NCI-H2081 (cell line): ENCODE measurements around the gene EVA1A.
A peak's percentile ranks its signal among the peaks of the same experiment; 100 is the strongest.
"Not testable (repeated sequence)": the region's sequence is repeated elsewhere in the genome, so short reads cannot be mapped to it uniquely, and the experiment has no call there.

ENCODE experiments used
- DNase-seq, 2 experiments: peaks; one replicate each; lab custom pipeline; 2025; lab: John Stamatoyannopoulos, UW

EVA1A gene

DNA sequence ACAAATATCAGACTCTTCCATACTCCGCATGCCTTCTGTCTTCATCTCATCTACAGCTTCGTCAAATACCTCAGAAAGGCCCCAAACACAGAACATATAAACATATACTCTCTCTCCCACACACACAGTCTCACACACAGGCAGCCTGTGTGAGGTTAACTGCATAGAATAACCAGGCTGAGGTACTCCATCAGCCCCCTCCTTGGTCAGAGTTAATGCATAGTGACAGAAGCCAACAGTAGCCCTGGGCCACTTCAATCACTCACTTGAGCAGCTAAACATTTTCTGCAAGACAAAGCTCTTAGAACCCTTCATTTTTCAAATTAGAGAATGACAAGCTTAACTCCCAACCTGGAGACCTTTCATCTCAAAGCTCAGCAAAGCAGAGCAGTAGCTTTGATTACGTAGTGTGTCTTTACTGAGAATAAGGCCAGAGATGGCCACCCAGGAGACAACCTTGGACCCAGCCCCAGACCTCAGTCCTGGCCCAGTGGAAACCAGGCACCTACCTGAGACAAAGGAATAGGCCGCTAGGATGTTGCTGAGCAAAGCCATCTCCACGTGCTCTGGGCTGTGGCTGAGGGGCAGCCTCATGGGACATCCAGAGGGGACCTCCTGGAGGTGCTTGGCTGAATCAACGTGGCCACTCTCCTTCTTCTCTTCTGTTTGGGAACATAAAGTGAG lies 43.0 kb downstream of the EVA1A start:
- DNase-seq, result no peak

DNA sequence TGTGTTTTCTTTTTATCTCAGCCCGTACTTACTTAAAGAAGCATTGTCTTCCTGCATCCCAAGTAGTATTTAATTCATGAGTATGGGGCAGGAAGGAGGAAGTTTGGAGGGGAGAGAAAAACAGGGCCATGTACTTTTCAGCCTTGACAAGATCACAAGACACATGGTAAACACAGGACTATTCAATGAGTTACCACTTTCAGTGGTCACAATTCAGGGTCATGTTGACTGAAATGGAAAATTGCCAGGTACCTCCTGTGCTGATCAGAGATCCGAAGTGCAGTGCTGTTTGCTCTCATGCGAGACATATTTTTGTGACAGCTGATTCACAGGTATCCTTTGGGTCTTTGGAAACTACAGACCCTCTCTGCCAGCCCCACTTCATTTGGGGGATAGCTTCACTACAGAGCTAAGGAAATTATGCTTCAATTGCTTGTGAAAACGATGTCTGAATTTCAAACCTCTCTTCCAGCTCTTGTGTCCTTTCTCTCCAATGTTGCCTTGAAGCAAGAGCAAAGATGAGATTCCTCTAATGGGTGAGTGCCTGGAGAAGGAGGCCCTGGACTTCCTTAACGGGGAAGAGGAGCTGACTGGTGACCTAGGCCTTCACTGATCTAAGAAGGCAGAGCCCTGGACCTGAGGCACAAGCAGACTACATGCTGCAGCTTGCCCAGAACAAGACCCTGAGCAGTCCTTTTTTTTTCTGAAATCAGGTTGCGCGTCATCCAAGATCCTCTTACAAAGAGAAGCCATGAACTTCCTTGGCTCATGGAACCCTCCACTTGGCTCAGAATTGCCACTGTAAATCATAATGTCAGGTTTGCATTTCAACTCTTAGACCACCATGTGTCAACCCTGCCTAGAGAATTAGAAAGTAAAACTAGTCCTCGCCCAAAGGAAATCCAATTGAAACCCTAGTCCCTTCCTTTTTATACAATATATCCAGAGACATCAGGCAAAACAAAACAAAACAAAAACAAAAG lies 44.1 kb downstream of the EVA1A start:
- peak; percentile 37 to 80 for DNase-seq

DNA sequence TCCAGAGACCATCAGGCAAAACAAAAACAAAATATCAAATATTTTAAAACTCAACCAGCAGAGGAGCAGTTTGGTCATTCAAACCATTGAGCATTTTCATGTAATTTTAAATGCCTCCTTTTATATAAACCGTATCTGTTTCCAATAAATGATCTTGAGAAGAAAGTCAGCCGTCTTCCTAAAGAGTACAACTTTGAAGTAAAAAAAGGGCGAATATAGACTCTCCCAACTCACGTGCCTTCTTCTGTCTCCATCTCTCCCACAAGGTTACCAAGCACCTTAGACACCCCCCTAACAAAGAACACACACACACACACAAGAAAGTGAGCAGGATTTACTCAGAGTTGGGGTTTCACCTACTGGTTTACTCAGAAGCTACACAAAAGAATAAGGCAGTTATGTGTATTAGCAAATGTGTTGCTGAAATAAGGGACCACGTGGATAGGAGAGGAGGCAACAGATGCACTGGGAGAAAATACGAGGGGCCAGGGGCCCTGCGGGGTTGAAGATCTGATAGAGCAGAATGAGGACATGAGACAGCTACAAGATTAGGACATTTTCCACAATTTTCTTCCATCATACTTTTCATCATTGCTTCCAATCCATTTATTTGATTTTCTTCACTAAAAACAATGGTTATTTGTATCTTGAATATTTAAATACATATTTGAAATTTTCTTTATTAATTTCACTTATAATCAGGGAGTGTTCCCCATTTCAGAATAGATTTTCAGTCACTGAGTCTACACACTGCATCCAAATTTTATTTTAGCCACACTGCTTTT lies 45.0 kb downstream of the EVA1A start:
- no peak for DNase-seq

- DNase-seq, result no peak
These were observed 47.0 kb downstream of the EVA1A start for GRCh38 chr2:75513616-75514170.

GRCh38 chr2:75512455-75513212 lies 48.1 kb downstream of the EVA1A start:
- no peak for DNase-seq

- DNase-seq, result no peak
These were observed 54.5 kb downstream of the EVA1A start for GRCh38 chr2:75506101-75506697.

GRCh38 chr2:75505012-75505411 lies 55.7 kb downstream of the EVA1A start:
- DNase-seq, result no peak

GRCh38 chr2:75503048-75503607 lies 57.6 kb downstream of the EVA1A start:
- peak in 1 of 2 experiments; percentile 19 for DNase-seq

GRCh38 chr2:75500633-75501032 lies 60.1 kb downstream of the EVA1A start:
- DNase-seq, result peak; percentile 74 to 88

DNA sequence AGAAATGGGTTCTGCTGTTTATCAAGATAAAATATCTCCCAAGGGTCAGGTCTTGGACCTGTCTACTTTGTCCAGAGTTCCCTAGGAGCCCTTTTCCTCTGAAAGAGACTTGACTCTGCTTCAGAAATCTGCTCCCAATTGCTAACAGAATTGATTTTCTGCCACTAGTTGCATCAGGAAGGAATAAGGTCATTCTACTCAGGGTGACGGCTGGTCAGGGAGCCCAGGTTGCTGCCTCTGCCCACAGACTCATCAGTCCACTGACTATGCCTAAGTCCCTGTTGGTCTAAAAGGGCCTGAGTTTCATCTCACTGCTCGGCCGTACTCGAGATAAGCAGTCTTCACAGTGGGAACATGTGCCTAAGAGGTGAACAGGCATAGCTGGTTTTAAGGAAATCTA lies 61.2 kb downstream of the EVA1A start:
- no peak for DNase-seq

GRCh38 chr2:75498907-75499306 lies 61.8 kb downstream of the EVA1A start:
- no peak for DNase-seq

GRCh38 chr2:75497256-75497655 lies 63.5 kb downstream of the EVA1A start:
- no peak for DNase-seq

- DNase-seq, result peak in 1 of 2 experiments; percentile 37
These were observed 64.9 kb downstream of the EVA1A start for GRCh38 chr2:75495862-75496261.

DNA sequence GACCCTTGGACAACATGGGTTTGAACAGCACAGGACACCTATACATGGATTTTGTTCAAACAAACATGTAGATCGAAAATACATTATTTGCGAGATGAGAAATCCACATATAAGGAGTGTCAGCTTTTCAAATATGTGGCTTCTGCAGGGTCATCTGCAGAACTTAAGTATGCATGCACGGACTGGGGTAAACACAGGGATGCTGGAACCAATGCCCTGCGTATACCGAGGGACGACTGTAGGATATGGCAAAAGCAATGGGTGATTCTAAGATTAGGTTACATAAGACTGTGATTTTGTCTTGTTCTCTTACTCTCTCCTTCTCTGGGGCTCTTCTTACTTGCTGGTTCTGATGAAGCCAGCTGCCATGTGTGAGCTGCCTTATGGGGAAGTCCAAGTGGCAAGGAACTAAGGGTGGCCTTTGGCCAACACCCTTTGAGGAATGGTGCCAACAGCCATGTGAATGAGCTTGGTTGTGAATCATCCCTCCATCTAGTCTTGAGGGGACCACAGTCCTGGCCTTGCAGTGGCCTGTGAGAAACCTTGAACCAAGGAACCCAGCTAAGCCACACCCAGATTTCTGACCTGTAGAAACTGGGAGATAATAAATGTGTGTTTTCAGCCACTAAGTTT lies 66.5 kb downstream of the EVA1A start:
- DNase-seq, result no peak

GRCh38 chr2:75493230-75493629 lies 67.5 kb downstream of the EVA1A start:
- no peak for DNase-seq

GRCh38 chr2:75491129-75491753 lies 69.5 kb downstream of the EVA1A start:
- DNase-seq, result peak; percentile 71 to 79

DNA sequence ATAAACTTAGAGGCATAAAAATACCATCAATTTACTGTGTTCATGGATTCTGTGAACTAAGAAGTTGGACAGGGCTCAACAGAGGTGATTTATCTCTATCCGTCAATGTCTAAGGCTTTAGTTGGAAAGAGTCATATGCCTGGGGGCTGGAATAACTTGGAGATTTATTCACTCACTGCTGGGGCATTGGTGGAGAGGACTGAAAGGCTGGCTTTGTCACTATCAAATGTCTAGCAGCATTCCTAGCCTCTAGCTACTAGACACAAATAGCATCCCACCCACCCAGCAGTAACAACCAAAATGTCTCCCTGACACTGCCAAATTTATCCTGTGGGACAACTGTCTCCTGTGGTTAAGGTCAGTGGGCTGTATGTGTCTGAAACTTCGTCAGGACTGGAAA lies 71.0 kb downstream of the EVA1A start:
- no peak for DNase-seq

DNA sequence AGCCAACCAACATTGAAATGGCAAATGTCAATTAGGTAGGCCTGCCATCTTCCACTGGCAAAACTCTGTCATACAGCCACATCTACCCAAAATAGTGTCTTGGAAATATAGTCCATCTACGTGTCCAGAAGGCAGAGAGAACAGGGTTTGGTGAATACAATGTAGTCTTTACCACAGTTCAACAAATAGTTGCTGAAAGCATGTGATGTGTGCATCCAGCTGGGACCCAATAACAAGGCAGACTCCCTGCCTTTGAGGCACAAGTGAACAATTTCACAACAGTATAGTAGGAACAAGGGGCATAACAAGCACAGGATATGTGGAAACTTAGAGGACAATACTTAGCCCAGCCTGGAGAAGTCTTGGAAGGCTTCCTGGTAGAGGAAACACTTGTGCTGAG lies 72.6 kb downstream of the EVA1A start:
- DNase-seq, result no peak

GRCh38 chr2:75486735-75487134 lies 74.0 kb downstream of the EVA1A start:
- not testable (repeated sequence) for DNase-seq

DNA sequence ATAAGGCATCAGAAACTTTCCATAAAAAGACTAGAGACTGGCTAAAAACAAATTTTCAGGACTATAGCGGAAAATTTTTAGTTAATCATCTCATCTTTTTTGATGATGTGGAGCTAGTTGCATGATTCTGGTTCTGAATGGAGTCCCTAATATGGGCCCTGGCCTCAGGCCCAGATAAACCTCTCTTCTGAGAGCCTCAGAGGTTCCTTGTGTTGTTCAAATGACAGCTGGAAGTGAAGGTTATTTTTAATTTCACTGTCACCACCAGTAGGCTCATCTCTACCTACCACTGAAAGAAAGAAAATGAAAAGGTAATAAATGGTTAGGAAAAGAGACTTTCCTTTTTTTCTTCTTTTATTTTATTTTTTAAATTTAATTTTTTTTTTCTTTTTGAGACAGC lies 75.9 kb downstream of the EVA1A start:
- no peak for DNase-seq
